SK-N-MC (cell line): ENCODE data around the gene ZNF710.

ENCODE experiments used
- EZH2 ChIP-seq: fragments of 200-600 bp; sonication (generic); IDR thresholded peaks from one replicate; pipeline ENCODE4 v1.6.1; 2017; ENCODE audit warnings: antibody characterized with exemption
- FOXP2 ChIP-seq: optimal IDR thresholded peaks from 2 replicates; pipeline ENCODE3; 2011; ENCODE audit warnings: mild to moderate bottlenecking, moderate library complexity; ENCODE audit not compliant: insufficient read depth; ENCODE audit errors: extremely low read length, control extremely low read depth
- POLR2AphosphoS5 ChIP-seq: IDR thresholded peaks from 2 replicates; pipeline ENCODE4 v1.6.1; 2012; ENCODE audit warnings: mild to moderate bottlenecking, low read depth, low read length, borderline replicate concordance

DNA sequence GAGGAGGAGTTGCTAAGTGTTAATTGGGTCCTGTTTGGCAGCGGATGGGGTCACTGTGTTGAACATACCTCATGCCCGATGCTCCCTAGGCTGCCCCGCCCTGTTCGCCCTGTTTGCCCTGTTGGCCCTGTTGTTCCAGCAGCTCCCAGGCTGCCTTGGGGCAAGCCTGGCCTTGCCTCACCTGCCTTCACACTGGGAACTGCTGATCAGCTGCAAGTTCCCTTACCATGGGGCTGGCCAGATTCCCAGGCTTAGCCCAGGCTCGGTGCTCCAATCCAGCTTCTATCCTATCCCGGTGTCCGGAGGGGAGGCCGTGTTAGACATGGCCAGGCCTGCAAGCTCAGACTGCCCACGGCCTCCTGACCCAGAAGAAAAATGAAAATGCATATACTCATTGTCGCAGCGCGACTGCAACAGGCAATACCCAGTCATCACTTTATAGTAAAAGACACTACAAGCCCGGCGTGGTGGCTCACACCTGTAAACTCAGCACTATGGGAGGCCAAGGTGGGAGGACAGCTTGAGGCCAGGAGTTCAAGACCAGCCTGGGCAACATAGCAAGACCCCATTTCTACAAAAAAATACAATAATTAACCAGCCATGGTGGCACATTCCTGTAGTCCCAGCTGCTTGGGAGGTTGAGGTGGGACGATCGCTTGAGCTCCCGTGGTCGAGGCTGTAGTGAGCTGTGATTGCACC is 42.9 kb upstream of the ZNF710 start:
- TF ChIP-seq EZH2 (no peak), POLR2AphosphoS5 (no peak), FOXP2 (no peak)
